DMS114 treated with DMSO at 0.1 percent for 48 hours (cell line): ENCODE measurements around the gene CPXM2.

Experiments used
- DNase-seq: peaks from one replicate; lab custom pipeline; 2025; ENCODE audit not compliant: unreplicated experiment; lab: John Stamatoyannopoulos, UW

The CPXM2 gene

GRCh38 chr10:123852411-123852951, 39.1 kb downstream of the CPXM2 start:
- DNase-seq, result no peak

GRCh38 chr10:123848564-123849457, 42.8 kb downstream of the CPXM2 start:
- DNase-seq, result no peak

- no peak for DNase-seq
Observed at GRCh38 chr10:123847686-123848432, 43.7 kb downstream of the CPXM2 start.

- DNase-seq, result no peak
Observed at GRCh38 chr10:123843835-123844234, 47.8 kb downstream of the CPXM2 start.

GRCh38 chr10:123842692-123843385, 48.8 kb downstream of the CPXM2 start:
- DNase-seq, result no peak

- no peak for DNase-seq
Observed at GRCh38 chr10:123841560-123841959, 50.0 kb downstream of the CPXM2 start.

GRCh38 chr10:123841115-123841514, 50.5 kb downstream of the CPXM2 start:
- no peak for DNase-seq

GRCh38 chr10:123840714-123841113, 50.9 kb downstream of the CPXM2 start:
- no peak for DNase-seq

GRCh38 chr10:123838596-123839310, 52.9 kb downstream of the CPXM2 start:
- no peak for DNase-seq

- DNase-seq, result no peak
Observed at GRCh38 chr10:123837756-123838155, 53.9 kb downstream of the CPXM2 start.

- no peak for DNase-seq
Observed at GRCh38 chr10:123836418-123837145, 55.0 kb downstream of the CPXM2 start.

GRCh38 chr10:123835575-123835974, 56.0 kb downstream of the CPXM2 start:
- no peak for DNase-seq

- no peak for DNase-seq
Observed at GRCh38 chr10:123833170-123833850, 58.3 kb downstream of the CPXM2 start.

GRCh38 chr10:123831259-123831658, 60.3 kb downstream of the CPXM2 start:
- no peak for DNase-seq

- DNase-seq, result no peak
Observed at GRCh38 chr10:123821136-123821535, 70.5 kb downstream of the CPXM2 start.

GRCh38 chr10:123809632-123810031, 82.0 kb downstream of the CPXM2 start:
- DNase-seq, result no peak

- no peak for DNase-seq
Observed at GRCh38 chr10:123808906-123809305, 82.7 kb downstream of the CPXM2 start.

GRCh38 chr10:123808286-123808685, 83.3 kb downstream of the CPXM2 start:
- DNase-seq, result no peak

GRCh38 chr10:123807444-123808035, 84.1 kb downstream of the CPXM2 start:
- no peak for DNase-seq
